ENCODE measurements around the gene GRIK4.

GRIK4 gene

DNA sequence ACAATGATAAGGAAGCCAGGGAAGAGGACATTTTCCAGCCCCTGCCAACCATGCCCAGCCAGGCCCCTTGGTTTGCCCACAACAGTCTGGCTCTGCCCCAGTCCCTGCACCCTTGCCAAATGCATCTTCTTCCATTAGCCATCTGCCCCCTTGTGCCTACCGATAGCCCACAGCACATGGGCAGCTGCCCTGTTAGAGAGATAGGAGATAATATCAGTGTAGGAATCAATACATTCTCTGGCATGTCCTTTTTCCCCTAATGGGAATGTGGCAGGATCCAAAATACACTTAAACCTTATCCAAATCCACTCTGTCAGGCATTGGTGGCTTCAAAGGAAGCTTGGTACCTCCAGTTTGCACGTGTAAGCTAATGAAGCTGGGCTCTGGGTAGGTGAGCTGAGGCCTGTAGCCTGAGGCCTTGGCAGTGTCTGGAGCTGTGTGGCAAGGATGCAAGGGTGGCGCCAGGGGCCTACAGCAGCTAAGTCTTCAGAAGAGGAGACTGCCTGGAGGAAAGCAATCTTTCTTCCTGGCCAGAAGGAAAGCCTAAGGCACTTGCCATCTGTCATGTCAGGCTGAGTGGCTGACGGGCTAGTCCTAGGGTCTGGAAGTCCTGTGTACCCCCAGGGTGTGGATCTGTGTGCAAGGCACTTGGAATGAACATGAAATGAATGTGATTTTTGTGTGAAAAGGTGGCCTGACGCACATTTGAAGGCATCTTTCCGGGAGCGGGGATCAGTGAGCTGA is 348.2 kb downstream of the GRIK4 start:
- DNase-seq, result no peak

DNA sequence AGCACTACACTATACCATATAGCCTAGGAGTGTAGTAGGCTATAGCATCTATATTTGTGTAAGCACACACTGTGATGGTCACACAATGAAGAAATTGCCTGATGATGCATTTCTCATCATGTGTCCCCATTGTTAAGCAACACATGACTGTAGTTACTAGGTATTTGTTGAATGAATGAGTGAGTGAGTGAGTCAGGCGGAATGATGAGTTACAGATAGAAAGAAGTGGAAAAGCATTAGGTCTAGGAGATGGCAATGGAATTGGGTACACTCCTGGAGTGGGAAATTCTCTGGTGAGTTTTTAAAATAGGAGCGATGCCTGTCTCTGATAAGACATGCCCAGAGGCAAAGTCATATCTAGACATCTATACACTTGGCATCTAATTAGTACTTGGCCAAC is 351.8 kb downstream of the GRIK4 start:
- no peak for DNase-seq

DNA sequence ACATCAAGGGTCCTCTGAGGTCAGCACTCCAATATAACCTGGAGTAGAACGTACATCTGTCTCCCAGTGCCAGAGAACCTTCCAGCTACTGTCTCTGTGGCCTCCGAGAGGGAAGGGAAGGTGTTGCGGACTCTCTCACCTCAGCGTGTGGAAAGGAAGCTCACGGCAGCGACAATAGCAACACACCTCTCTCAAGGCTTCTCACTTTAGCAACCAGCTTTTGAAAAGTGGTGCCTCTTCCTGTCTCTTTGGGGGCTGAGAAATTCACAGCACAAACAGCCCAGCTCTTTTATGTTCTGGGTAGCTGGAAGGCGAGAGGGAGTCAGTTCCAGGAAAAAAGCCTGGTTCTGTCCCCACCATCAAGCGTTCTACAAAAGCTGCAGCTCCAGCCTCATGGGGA is 355.5 kb downstream of the GRIK4 start:
- no peak for DNase-seq

DNA sequence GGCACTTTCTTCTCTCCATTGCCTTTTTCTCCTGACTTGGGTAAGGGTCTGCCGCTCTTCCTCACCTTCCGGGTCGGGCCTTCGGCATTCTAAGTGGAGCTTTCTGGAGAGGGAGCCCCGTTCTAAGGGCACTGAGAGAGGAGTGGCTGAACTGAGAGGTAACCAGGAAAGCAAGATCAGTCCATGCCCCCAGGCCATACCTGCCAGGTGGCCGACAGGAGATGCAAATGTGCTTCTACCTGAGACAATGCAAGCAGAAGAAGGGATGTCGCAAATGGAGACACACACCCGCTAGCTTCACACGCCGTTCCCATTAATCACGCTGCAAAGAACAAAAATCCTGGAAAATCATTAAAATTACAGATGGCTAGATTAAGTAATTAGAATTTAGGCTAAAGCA is 356.0 kb downstream of the GRIK4 start:
- no peak for DNase-seq

DNA sequence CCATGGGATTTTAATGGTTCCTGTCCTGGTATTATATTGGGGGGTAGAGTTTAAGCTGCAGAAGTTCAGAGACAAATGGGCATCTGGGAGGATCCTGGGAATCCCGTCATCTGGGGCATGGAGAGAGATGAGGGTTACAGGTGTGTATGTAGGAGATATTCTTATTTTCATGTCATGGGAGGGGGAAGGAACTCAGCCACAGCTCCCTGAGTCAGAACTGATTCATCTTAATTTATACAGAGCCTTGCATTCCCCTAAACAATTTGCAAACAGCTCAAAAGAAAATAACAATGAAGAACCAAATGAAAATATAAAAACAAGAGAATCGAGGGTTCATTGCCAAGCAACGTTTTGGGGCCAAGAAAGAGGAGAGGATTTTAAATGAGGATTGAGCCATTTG is 356.4 kb downstream of the GRIK4 start:
- DNase-seq, result no peak

DNA sequence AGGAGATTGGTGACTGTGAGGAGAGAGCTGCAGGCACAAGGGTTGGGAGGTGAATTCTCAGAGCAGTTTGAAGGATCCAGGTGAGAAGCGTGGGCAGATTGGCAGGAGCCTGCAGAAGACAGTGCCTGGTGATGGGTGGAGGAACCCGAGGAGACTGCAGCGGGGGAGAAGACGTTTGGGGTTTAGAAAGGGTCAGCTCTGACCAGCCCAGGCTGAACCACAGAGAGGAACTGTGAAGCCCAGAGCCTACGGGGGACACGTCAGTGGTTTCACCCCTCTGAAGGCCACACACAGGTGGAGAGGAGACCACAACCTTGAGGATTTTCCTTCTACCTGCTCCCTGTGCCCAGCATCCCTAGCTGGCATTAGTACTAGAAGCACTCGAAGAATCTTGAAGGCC is 357.5 kb downstream of the GRIK4 start:
- DNase-seq, result no peak

DNA sequence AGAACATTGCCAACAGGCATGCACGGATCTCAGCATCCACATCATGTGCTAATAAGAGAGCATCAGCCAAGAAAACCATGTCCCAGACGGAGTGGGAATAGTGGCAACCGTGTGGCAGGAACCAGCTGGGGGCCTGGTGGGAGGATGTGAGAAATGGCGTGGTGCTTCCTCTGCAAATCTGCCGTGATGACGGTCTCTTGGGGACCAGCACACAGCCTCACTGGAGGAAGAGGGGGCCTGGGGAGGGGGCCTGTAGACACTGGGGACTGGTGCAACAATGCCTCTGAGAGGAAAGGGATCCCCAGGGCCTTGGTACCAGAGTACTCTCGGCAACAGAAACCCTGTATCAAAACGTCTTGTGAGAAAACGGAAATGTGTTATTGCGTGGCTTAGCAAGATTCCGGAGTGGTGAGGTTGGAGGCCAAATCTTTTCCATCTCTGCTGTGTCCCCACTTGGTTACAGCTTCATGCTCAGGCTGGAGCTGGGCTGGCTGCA is 358.0 kb downstream of the GRIK4 start:
- DNase-seq, result no peak

DNA sequence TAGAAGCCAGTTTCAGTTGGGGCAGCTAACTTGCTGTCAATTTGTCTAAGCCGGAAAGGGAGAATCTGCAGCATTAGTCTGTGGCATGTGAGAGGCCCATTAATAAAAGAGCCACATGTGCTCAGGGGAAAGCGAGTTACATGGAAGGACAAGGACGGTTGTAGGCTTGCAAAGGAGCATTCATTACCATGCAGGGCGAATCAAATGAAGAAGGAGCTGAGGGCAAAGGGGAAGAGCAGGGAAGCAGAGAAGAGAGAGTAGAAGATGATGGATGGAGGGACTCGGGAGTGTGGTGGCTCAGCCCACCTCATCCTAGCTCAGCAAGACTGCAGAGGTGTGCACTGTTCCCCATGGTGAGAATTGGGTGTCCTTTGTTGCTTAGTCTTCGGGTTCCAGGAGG is 359.6 kb downstream of the GRIK4 start:
- DNase-seq, result no peak

DNA sequence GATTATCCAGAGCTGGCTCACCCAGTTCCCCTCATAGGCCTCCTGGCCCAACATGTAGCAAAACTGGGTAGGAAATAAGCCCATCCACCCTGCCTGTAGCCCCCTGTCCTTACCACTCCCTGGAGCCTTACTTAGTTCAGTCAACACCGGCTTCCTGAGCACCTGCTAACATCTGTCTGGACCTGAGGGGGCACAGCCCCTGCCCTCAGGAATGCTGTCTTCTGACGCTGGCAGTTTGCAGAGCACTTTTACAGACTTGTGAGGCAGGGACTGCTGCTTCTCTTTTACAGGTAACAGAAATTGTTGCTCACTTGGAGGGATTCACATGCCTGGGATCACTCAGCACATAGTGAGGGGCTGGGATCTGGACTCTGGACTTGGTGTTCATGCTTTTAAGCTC is 360.4 kb downstream of the GRIK4 start:
- DNase-seq, result no peak

DNA sequence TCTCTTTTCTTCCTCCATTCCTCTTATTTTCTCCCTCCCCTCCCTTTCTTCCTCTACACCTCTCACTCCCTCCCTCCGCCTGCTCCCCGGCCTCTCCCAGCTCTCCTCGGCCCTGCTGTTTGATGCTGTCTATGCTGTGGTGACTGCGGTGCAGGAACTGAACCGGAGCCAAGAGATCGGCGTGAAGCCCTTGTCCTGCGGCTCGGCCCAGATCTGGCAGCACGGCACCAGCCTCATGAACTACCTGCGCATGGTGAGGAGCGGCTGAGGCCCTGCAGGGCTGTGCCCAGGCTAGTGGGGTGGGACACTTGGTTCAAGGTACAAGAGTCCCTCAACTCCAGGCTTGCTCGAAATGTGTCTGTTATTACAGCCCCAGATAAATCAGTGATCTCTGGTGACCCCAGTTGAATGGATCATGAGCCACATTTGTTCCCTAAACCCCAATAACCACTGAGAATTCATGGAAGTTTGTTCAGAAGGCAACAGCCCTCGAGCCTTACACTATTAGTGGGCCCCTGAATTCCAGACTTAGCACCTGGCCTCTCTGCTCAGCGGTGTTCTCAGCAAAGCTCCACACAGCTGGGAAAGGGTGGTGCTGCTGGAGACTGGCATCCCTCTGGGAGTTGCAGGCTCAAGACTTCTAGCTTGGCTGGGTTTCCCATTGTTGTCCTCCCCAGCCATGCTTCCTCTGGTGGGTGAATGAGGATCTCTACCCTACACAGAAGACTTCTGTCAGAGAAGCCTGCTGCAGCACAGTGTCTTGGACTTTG is 362.6 kb downstream of the GRIK4 start:
- DNase-seq, result no peak

DNA sequence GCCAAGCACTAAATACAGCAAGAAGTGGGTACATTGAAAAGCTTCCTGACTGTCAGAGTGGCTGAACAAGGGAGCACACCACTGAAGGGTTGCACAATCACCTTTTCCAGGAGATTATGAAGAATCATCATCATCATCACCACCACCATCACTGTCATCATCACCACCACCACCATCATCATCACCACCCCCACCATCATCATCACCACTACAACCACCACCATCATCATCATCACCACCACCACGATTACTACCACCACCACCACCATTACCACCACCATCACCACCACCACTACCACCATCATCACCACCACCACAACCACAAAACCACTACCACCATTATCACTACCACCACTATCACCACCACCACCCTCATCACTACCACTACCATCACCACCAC is 364.4 kb downstream of the GRIK4 start:
- no peak for DNase-seq

DNA sequence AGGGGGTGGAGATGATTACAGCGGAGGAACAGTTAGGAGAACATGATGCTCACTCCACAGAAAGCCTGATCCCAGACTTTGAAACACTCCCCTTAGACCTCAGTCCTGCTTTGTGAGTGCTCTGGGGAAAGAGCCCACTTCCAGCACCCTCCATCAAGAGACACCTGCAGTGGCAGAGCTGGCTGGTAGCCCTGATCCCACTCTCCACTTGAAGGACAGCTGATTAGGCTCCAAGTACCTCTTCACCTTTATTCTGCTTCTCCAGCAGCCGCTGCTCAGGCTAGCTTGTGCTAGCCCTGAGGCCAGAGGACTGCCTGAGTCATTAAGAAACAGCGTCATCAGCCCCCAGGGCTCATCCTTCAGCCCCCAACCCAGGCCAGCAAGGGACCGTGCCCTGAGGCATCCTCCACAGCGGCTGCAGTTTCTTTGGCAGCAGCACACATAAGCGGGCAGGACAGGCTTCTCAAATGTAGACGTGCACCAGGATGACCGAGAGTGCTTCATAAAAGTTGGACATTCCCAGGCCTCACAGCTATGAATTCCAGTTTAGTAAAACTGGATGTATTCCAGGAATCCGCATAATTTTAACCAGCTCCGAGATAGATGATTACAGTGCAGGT is 366.3 kb downstream of the GRIK4 start:
- no peak for DNase-seq

DNA sequence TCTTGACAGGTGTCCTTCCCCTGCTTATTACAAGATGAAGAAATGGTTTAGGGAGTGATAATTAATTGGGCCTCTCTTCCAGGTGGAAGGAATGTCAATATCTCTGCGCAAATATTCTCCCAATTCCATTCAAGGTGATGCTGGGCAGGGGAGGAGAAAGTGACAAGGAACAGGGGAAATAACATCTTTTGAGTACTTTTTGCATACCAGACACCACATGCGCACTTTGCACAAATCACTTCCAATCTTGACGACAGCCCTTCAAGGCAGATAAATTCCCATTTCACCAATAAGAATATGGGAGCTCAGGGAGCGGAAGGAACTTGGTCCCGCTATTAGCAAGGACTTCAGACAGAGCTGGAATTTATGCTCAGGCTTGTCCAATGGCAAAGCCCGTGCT is 367.2 kb downstream of the GRIK4 start:
- no peak for DNase-seq

DNA sequence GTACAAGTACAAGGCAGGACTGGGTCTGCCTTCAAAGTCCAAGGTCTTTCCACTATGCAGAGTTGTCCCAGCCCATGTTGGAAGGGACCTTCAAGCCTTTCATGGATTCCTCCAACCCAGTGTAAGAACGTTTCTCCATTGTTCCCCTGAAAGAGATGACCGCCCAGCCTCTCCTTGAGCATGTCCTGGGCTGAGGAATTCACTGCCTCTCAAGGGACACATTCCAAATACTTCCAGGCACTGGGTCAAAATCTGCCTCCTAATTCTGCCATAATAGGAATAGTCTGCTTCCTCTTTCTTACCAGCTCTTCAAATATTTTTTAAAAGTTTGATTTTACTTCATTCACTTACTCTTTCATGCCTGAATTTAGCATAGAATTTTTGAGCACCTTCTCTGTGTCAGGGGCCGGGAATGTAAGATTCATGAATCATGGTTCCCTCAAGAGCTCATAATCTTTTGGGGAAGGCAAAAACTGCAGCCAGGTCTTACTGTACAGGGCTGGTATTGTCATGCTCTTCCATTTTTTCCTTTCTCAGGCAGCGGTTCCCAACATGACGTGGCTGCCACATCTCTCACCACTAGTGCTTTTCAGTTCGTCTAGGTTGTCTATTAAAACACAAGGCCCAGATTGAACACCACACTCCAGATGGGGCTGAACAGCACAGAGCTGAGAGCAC is 369.1 kb downstream of the GRIK4 start:
- DNase-seq, result no peak

DNA sequence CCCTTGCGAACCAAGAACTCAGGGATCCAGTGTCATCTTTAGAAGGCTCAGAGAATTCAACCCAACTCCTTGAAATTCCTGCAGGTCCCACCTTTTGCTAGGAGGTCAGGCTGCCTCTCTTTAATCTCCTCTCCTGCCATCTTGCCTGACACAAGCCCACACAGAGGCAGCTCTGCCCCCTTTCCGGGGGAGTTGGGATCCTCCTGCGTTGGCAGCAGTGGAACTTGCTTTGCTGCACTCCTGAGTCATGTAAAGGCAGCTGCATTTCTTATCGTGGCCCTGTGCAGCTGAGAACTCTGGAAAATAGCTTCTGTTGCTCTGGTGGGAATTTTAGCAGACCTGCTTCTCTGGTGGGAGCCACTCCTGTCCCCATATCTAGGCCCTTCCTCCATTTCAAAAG is 370.0 kb downstream of the GRIK4 start:
- DNase-seq, result no peak

DNA sequence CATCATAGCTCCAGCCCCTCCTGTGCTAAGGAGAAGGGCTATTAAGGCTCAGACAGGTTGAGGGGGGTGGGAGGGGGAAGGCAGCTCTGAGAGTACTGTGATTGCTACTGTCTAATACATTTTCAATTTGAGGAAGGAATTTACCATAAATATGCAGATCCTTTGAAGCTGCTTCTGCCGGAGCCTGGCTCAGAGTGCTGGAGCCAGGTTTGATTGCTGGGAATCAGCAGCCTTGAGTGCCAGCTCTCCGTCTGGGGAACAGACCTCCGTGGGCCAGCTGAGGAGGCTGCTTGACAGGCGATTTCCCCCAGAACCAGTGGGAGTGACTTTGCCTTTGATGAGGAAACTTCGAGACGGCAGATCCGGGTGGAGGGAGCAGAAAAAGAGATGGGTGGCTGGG is 370.6 kb downstream of the GRIK4 start:
- DNase-seq, result no peak

DNA sequence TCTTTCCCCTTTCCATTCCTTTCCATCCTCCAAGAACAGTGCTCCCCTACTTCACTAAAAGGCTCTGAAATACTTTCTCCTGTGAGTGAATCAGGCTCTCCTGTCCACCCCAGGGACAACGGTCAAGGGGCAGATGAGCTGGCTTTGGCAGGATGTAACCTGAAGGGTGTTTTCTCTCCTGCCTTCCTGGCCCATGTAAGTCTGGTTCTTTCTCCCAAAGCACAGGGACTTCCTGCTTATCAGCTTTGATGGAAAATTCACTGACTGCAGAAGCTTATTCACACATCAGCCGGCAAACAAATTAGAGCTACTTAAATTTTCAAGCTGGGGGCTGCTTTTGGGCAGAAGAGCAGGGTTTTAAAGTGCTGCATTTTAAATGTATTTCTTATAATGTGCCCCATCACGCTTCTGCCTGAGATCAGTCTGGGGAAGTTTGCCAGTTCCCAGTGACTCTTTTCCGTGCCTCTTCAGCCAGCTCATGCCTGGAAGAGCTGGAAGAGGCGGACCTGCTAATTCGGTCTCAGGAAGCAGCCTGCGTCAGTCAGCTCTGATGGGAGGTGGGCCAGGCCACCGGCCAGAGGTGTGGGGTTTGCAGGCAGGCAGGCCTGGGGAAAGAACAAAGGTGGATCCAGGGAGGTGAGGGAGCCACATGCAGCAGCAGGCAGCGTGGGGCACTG is 372.0 kb downstream of the GRIK4 start:
- no peak for DNase-seq

DNA sequence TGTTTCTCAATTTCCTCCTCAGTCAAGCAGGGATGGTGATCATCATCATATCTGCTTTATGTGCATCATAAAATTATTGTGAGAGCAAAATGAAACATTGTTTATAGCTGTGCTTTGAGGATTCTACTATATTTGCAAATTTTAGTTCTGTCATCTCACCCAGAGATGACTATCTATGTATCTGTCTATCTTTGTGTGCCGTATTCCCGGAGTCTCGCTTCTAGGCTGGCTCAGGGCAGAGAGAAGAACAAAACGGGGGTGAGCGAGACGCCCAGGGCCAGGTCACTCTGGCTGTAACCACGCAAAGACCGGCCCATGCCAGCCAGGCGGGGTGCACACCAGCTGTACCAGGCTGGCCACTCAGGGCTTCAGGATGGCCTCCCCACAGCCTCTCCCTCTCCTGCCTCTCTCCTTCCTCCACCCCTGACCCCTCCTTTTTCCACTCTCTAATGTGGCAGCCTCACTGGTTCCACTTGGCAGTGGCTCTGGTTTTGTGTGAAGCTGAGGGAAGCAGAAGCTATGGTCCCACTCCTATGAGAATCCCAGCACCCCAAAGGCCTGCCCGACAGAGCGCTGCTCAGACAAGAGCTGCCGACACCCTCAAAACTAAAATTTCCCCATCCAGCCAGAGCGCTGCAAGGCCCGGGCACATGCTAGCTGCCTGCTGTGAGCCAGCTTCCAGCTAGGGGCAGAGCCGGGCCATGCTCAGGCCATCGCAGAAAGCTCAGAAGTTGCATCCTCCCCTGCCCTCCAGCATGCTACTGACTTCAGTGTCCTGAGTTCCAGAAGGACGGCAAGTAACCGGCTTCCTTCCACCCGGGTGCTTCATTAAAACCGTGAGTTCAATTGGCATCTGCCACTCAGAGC is 372.8 kb downstream of the GRIK4 start:
- no peak for DNase-seq

DNA sequence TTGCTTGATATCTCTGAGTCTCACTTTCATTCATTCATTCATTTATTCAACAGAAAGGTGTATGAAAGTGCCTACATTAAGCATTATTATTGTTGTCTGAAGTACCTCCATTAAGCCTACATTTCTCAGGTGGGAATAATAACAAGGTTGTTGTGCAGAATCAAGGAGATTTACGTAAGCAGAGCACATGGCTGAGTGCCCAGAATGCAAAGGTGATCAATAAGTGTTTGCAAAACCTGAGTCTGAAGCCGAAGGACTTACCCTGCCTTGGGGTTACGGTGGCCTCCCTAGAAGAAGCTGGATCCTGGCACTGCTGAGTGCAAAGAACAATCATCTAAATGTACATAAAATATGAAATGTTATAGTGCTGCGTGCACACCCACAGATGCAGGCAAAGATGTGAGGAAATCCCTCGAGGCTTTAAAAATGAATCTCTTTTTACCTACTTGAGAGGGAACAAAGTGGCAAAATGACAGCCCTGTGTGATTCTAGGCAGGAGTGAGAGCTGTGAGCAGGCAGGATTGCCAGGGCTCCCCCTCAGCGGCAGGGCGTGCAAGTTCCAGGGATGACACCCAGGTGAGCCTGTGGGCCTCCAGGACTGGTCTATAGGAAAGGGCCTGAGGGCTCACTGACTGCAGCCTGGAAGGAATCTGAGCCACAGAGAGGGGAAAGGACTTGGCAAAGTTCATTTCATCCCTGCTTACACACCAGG is 379.2 kb downstream of the GRIK4 start:
- DNase-seq, result no peak

DNA sequence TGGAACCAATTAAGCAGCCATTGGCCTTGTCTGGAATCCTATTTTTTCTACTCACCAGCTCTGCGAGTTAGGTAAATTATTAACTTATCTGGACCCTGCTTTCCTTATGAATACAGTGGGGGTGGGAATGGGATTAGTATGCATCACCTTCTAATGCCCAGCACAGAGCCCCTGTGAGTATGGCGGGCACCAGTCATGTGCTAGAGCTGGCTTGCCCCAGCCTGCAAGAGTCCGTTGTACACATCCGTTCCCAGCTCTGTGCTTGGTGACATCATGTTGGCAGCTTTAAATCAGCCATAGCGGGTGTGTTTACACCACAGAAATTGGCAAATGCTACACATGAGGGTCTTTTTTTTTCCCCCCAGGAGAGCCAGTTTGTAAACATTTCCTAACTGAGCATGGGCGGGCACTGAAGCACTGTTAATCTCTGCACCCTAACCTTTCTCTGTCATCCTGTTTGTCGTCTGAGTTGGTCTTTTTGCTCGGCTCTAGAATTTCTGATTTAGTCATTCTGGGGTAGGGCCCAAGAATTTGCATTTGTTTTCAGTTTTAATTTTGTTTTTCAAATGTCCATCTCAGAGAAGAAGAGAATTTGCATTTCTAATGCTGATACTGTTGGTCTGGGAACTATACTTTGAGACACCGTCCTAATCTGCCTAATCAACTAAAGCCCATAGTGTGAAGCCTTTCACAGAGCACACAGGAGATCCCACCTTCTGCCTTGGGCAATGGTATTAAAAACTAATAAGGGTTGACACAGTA is 382.1 kb downstream of the GRIK4 start:
- DNase-seq, result no peak

Data from KG1 (cell line).